A172 (cell line): ENCODE measurements around the gene REG3A. TPM values are rescaled to one million over a fixed set of nuclear protein-coding genes. Genes with fewer than 3 reads are reported as not detected.

ENCODE experiments used
- DNase-seq: peaks from one replicate; pipeline ENCODE4 v3.0.0-alpha.2; 2015; ENCODE audit warnings: low spot score
- total RNA-seq: library from RNA; depleted of rRNA; stranded (reverse); fragments of >200 nt; shearing (Covaris generic); gene quantifications from 2 replicates; pipeline ENCODE4 v1.2.3, GENCODE V29; 2014; rRNA removed

The REG3A gene
- total RNA-seq: not detected in 2 replicates

- no peak for DNase-seq
Measured at GRCh38 chr2:79159653-79160052, at the start of gene REG3A. REG3A (minus strand) TSS chr2:79159753; CDS start chr2:79159405, 348 bp downstream.

- DNase-seq: no peak
Measured at GRCh38 chr2:79200762-79201161, 41.2 kb upstream of the REG3A start.

GRCh38 chr2:79191816-79192215, 32.3 kb upstream of the REG3A start:
- DNase-seq: peak; percentile 4

- no peak for DNase-seq
Measured at GRCh38 chr2:79191081-79191480, 31.5 kb upstream of the REG3A start.

GRCh38 chr2:79189465-79189864, 29.9 kb upstream of the REG3A start:
- no peak for DNase-seq

GRCh38 chr2:79181617-79182016, 22.1 kb upstream of the REG3A start:
- DNase-seq: no peak

GRCh38 chr2:79180092-79180491, 20.5 kb upstream of the REG3A start:
- DNase-seq: no peak

GRCh38 chr2:79179036-79179435, 19.5 kb upstream of the REG3A start:
- no peak for DNase-seq

- no peak for DNase-seq
Measured at GRCh38 chr2:79178076-79178674, 18.6 kb upstream of the REG3A start.

GRCh38 chr2:79171348-79171958, 11.9 kb upstream of the REG3A start:
- DNase-seq: no peak

GRCh38 chr2:79162801-79163200, 3.2 kb upstream of the REG3A start:
- DNase-seq: no peak

- DNase-seq: no peak
Measured at GRCh38 chr2:79162132-79162531, 2.6 kb upstream of the REG3A start.

GRCh38 chr2:79159030-79159429, 523 bp downstream of the REG3A start:
- no peak for DNase-seq

- no peak for DNase-seq
Measured at GRCh38 chr2:79155826-79156476, 3.6 kb downstream of the REG3A start.

GRCh38 chr2:79139423-79139822, 20.1 kb downstream of the REG3A start:
- no peak for DNase-seq

- no peak for DNase-seq
Measured at GRCh38 chr2:79138385-79138784, 21.2 kb downstream of the REG3A start.

- no peak for DNase-seq
Measured at GRCh38 chr2:79131687-79132086, 27.9 kb downstream of the REG3A start.

GRCh38 chr2:79129804-79130203, 29.7 kb downstream of the REG3A start:
- no peak for DNase-seq

GRCh38 chr2:79129260-79129659, 30.3 kb downstream of the REG3A start:
- DNase-seq: no peak

GRCh38 chr2:79128406-79128805, 31.1 kb downstream of the REG3A start:
- no peak for DNase-seq

- no peak for DNase-seq
Measured at GRCh38 chr2:79125721-79125985, 33.9 kb downstream of the REG3A start.

- DNase-seq: no peak
Measured at GRCh38 chr2:79124907-79125720, 34.4 kb downstream of the REG3A start.

GRCh38 chr2:79122676-79123075, 36.9 kb downstream of the REG3A start:
- DNase-seq: no peak
